ENCODE results near the gene TMC5.
"Not testable (repeated sequence)": the region's sequence is repeated elsewhere in the genome, so short reads cannot be mapped to it uniquely, and the experiment has no call there.

The TMC5 gene

DNA sequence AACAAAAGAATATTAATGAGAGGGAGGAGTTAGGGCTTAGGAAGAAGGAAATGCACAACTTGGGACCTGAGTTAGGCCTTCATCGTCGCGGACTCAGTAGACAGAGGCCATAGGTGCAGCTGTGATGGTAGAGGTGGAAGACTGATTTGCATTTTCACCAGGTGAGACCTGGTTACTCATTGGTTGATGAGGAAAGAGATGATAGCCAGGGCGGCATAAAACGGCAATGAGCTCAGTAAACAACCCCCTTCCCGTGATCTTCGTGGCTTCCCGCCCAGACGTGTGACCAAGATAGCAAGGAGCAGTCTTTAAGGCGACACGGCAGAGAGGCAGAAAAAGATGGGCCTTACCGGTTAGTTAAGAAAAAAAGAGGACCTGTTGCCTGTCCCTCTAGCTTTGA, at the start of gene TMC5:
TMC5 (plus strand) TSS at position 244 of the 400 bp plus-strand sequence. CDS start 22,156 bp downstream, outside the sequence.
- no peak within 1 kb of the TSS for H3K4me3 ChIP-seq (ENCODE audit: low read length)
- no peak for TF ChIP-seq ZNF274 (IDR thresholded peaks at IDR 0.05; ENCODE audit: low read depth, low read length)

DNA sequence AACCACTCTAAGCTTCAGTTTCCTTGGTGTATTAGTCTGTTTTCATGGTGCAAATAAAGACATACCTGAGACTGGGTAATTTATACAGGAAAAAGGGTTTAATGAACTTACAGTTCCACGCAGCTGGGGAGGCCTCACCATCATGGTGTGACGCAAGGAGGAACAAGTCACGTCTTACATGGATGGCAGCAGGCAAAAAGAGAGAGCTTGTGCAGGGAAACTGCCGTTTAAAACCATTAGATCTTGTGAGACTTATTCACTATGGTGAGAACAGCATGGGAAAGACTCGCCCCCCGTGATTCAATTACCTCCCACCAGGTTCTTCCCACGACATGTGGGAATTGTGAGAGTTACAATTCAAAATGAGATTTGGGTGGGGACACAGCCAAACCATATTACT, 45.1 kb upstream of the TMC5 start:
- not testable (repeated sequence) for H3K4me3 ChIP-seq (ENCODE audit: low read length)

DNA sequence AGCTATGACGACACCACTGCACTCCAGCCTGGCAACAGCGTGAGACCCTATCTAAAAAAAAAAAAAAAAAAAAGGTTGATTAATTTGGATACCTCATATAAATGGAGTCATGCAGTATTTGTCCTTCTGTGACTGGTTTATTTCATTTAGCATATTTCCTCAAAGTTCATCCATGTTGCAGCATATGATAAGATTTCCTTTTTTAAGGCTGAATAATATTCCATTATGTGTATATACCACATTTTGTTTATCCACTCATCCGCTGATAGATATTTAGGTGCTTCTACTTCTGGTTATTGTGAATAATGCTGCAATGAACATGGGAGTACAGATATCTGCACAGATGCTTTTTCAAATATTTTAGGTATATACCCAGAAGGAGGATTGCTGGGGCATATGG, 43.3 kb upstream of the TMC5 start:
- H3K4me3 ChIP-seq (ENCODE audit: low read length), result no peak overlapping the region
- no peak for TF ChIP-seq ZNF274 (IDR thresholded peaks at IDR 0.05; ENCODE audit: low read depth, low read length)

DNA sequence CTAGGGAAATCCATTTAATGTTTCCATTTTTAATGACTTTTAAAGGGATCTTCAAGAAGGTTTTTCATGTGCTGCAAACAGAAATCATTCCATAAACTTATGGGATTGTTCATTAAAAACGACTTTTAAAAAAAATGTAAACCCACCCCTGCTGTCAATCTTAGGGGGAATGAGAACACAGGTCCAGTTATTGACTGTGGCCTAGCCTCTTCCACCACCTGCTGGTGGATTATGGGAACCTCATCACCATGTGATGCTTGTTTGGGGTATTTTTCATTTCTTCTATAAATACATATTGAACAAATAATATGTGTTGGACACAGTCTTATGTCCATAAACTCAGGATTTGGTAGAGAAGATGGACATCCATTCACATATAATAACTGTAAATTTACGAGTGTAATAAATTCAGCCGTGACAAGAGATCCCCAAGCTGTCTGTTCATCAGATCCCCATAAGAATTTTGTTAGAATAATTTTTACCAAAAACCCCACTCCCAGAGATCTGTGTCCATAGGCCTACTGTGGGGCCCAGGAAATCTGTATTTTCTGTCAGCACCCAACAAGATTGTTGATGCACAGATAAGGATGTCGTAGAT, 42.0 kb upstream of the TMC5 start:
- no peak for TF ChIP-seq ZNF274 (IDR thresholded peaks at IDR 0.05; ENCODE audit: low read depth, low read length)
- H3K4me3 ChIP-seq (ENCODE audit: low read length), result no peak overlapping the region

DNA sequence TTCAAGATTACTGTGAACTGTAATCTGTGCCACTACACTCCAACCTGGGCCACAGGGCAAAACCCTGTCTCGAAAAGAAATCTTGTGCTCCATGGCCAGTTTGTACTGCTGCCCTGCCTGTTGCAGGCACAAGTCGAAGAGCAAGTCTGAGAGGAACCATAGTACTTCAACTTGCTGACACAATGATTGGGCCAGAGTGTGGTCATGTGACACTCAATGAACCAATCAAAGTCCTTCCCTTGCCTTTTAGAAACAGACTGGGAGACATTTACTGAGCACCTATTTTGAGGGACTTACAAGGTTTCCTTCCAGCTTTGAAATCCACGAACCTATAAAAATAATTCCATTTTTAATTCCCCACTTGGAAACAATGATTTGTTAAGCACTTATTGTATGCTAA, 39.8 kb upstream of the TMC5 start:
- no peak for TF ChIP-seq ZNF274 (IDR thresholded peaks at IDR 0.05; ENCODE audit: low read depth, low read length)
- no peak overlapping the region for H3K4me3 ChIP-seq (ENCODE audit: low read length)

DNA sequence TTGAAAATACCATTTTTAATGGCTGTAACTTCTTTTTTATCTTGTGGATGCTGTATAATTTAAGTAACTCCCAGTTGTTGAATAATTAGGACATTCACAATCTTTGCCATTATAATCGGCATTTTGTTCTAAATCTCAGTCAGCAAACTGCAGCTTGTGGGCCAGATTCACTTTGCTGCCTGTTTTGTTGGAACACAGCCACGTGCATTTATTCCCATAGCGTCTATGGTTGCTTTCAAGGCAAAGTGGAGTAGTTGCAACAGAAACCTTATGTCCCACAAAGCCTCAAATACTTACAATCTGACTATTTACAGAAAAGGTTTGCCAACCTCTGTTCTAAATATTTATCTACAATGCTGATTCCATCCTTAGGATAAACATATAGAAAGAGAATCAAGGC, 39.2 kb upstream of the TMC5 start:
- no peak for TF ChIP-seq ZNF274 (IDR thresholded peaks at IDR 0.05; ENCODE audit: low read depth, low read length)

DNA sequence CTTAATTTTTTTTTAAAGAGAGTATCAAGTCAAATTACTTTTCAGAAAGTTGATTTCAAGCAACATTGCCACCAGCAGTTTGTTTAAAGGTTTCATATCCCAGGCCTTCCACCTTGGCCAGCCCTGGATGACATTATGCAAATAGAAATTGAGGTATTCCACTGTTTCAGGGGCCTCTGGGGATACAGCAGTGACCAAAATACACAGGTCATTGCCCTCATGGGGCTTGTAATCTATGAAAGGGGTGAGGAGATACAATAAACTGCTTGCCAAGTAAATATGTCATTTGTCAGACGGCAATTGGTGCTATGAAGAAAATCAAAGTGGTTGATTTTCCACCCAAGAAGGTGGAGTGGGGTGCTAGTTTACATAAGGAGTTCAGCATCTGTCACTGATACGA, 37.8 kb upstream of the TMC5 start:
- TF ChIP-seq ZNF274 (IDR thresholded peaks at IDR 0.05; ENCODE audit: low read depth, low read length), result no peak
- H3K4me3 ChIP-seq (ENCODE audit: low read length), result no peak overlapping the region

More for the DNA sequence above, 39.2 kb upstream of the TMC5 start:
- no peak overlapping the region for H3K4me3 ChIP-seq (ENCODE audit: low read length)

- no peak for TF ChIP-seq ZNF274 (IDR thresholded peaks at IDR 0.05; ENCODE audit: low read depth, low read length)
- no peak overlapping the region for H3K4me3 ChIP-seq (ENCODE audit: low read length)
These were observed 37.4 kb upstream of the TMC5 start for GRCh38 chr16:19380328-19380727.

GRCh38 chr16:19382084-19382801, 35.4 kb upstream of the TMC5 start:
- no peak for TF ChIP-seq ZNF274 (IDR thresholded peaks at IDR 0.05; ENCODE audit: low read depth, low read length)
- no peak overlapping the region for H3K4me3 ChIP-seq (ENCODE audit: low read length)

DNA sequence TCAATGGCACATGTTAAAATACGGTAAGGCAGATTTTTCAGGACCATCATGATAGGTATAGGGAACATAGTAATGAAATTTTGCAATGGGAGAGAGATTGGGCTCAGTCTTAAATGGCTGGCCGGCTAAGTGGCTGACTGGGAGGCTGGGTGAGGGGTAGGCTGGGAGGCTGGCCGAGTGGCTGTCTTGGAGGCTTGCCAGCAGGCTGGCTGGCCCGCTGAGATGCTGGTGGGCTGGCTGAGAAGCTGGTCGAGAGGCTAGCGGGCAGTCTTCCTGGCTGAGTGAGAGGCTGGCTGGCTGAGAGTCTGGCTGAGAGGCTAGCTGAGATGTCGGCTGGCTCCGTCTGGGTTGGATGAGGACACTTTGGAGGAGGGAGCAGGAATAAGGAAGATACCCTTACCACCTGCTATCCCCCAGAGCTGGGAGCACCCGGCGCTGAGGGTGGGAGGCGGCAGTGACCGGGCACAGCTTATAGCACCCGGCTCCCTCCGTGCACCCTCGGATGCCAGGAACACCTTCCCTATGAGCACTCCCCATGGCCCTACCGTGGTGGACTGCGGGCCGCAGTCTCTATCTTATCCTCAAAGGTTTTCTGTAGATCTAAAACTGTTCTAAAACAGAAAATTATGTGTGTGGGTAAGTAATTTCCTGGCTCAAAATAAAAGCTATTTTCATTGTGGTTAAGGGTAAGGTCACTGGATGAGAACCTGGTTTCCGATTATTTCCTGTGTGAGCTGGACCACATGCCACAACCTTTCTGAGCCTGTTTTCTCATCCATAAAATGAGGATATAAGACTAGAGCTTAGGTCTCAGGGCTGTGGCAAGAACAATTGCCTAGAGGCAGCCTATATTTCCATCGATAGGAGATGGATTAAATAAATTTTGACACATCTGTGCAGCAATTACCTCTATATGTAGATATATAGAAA, 34.5 kb upstream of the TMC5 start:
- no peak overlapping the region for H3K4me3 ChIP-seq (ENCODE audit: low read length)
- TF ChIP-seq ZNF274 (IDR thresholded peaks at IDR 0.05; ENCODE audit: low read depth, low read length), result no peak

GRCh38 chr16:19384656-19385055, 33.0 kb upstream of the TMC5 start:
- H3K4me3 ChIP-seq (ENCODE audit: low read length), result no peak overlapping the region
- no peak for TF ChIP-seq ZNF274 (IDR thresholded peaks at IDR 0.05; ENCODE audit: low read depth, low read length)

DNA sequence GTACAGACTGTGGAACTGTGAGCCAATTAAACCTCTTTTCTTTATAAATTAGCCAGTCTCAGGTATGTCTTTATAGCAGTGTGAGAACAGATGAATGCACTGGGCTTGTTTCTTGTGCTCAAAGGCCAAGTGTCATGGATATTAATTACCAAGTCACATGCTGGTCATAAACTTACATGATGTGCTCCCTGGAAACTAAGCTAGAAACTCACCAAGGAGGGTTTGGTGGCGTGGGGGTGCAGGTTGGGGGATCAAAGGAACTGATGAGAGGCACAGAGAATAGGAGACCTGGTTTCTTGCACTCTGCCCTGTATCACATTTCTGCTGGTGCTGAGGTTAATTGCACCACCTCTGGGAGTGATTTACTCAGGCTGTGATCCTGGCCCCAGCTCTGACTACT, 31.2 kb upstream of the TMC5 start:
- TF ChIP-seq ZNF274 (IDR thresholded peaks at IDR 0.05; ENCODE audit: low read depth, low read length), result no peak
- H3K4me3 ChIP-seq (ENCODE audit: low read length), result no peak overlapping the region

DNA sequence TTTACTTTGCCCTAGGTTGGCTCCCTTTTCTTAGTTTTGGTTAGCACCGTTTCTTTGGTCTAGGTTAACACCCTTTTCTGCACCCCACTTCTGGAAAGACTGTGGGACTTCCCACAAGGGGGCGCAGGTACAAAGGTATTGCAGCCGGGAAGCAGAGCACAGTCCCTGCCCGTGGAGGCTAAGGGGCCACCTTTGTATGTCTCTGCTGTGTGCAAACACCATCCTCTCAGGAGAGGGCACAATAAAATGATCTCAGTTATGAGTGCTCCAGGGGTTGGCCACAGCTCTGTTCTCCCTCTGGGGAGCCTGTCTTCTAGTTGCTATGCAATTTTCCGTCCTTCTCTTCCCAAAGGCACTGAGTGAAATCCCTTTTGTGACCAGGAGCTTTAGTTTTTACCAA, 28.4 kb upstream of the TMC5 start:
- TF ChIP-seq ZNF274 (IDR thresholded peaks at IDR 0.05; ENCODE audit: low read depth, low read length), result no peak
- no peak overlapping the region for H3K4me3 ChIP-seq (ENCODE audit: low read length)

- not testable (repeated sequence) for H3K4me3 ChIP-seq (ENCODE audit: low read length)
These were observed 26.4 kb upstream of the TMC5 start for GRCh38 chr16:19391185-19391776.
